Activated CD4-positive, alpha-beta T cell treated with anti-CD3 and anti-CD28 coated beads, Interleukin-2, amount 10 ng/mL, durations not matched to agents 7 days and 5 days (primary cell): ENCODE measurements around the gene ACLY. TPM values are rescaled to one million over a fixed set of nuclear protein-coding genes. Genes with fewer than 3 reads are reported as not detected.
"Not testable (repeated sequence)": the region's sequence is repeated elsewhere in the genome, so short reads cannot be mapped to it uniquely, and the experiment has no call there.

Experiments used
- CTCF ChIA-PET: fragments of 350-600 bp; sonication (Branson Sonifier 250); formaldehyde crosslinking; loops from one replicate; lab custom pipeline; 2021; ENCODE audit warnings: antibody characterized with exemption; lab: Charles Lee
- POLR2A ChIA-PET: fragments of 350-600 bp; sonication (Branson Sonifier 250); formaldehyde crosslinking; loops from one replicate; lab custom pipeline; 2021; ENCODE audit warnings: antibody characterized with exemption; lab: Charles Lee
- DNase-seq: peaks from one replicate; pipeline ENCODE4 v3.0.0-alpha.2; 2020
- H3K27ac Mint-ChIP-seq: one replicate; pipeline ENCODE4 v1.8.0; 2021; ENCODE audit warnings: mild to moderate bottlenecking, moderate library complexity, mixed read lengths
- H3K27me3 Mint-ChIP-seq: one replicate; pipeline ENCODE4 v1.8.0; 2021; ENCODE audit warnings: mixed read lengths
- H3K36me3 Mint-ChIP-seq: one replicate; pipeline ENCODE4 v1.8.0; 2021; ENCODE audit warnings: low read depth, mixed read lengths
- H3K4me1 Mint-ChIP-seq: one replicate; pipeline ENCODE4 v1.8.0; 2021; ENCODE audit warnings: mixed read lengths
- H3K4me3 Mint-ChIP-seq: one replicate; pipeline ENCODE4 v1.8.0; 2021; ENCODE audit warnings: mild to moderate bottlenecking, moderate library complexity, mixed read lengths
- H3K9me3 Mint-ChIP-seq: one replicate; pipeline ENCODE4 v1.8.0; 2021; ENCODE audit warnings: mixed read lengths
- total RNA-seq, 2 experiments: library from RNA; stranded (reverse); gene quantifications; one replicate each; pipeline ENCODE4 v1.2.3, GENCODE V29; 2021

ACLY gene
- total RNA-seq, 2 experiments from 2014 or later: 143 to 150 TPM

DNA sequence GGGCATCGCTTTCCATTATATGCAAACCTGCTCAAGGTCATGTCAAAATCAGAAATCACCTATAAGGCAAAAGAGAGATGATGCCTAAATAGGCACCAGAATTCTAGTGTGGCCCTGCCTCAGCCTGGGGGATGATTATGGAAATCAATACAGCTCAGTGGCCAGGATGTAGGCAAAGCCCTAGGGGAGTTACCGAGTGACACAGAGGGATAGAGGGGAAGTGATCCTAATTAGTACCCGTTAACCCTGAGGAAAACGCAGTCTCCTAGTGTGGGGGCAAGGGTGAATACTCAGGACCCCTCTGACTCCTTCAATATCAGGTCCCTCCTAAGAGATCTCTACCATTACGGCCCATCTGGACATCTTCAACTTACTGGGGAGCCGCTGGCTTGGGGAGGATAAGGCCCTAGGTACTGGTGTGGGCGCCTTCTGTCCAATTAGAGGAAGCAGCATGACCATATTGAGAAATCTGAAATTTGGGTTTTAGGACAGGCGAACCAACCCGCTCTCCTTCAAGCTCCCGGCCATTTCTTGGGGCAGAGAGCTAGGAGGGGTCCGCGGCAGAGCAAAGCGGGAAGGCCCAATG is 83.4 kb downstream of the ACLY start:
- peaks cover 16% of the 10 kb centered on the region for H3K4me1 Mint-ChIP-seq
- H3K27ac Mint-ChIP-seq: peak overlapping the region; percentile 16

DNA sequence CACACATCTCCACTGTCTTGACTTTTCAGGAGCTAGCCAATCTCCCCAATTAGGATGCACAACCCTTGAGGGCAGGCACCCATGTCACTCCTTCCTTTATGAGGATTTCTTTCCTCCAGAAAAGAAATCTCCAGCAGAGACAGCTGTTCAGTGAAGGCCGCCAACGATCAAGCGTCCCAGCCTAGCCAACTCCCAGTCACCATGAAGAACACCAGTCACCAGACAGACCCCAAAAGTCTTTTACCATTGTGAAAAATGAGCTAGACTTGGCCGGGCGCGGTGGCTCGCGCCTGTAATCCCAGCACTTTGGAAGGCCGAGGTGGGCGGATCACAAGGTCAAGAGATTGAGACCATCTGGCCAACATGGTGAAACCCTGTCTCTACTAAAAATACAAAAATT is 88.8 kb downstream of the ACLY start:
- POLR2A ChIA-PET, H3K36me3 Mint-ChIP-seq, H3K27ac Mint-ChIP-seq, H3K4me1 Mint-ChIP-seq, H3K27me3 Mint-ChIP-seq, H3K4me3 Mint-ChIP-seq, H3K9me3 Mint-ChIP-seq, DNase-seq: not testable (repeated sequence)
- CTCF ChIA-PET: interaction anchor here (1.2 kb wide), 1 partner anchor 10 kb away, joined by 3 read pairs; no protein-coding TSS in a partner anchor

More for the DNA sequence above, 83.4 kb downstream of the ACLY start:
- peaks cover 7% of the 10 kb centered on the region for H3K36me3 Mint-ChIP-seq
- H3K4me3 Mint-ChIP-seq: peak overlapping the region; percentile 74
- no peak for DNase-seq
- ChIA-PET CTCF (interaction anchor here (0.6 to 0.7 kb wide), 2 partner anchors 34 to 329 kb away, joined by 3 to 4 read pairs; no protein-coding TSS in a partner anchor), POLR2A (no interaction called here)
- H3K9me3 Mint-ChIP-seq: no peaks in the 10 kb centered on the region
- peaks cover 3% of the 10 kb centered on the region for H3K27me3 Mint-ChIP-seq

DNA sequence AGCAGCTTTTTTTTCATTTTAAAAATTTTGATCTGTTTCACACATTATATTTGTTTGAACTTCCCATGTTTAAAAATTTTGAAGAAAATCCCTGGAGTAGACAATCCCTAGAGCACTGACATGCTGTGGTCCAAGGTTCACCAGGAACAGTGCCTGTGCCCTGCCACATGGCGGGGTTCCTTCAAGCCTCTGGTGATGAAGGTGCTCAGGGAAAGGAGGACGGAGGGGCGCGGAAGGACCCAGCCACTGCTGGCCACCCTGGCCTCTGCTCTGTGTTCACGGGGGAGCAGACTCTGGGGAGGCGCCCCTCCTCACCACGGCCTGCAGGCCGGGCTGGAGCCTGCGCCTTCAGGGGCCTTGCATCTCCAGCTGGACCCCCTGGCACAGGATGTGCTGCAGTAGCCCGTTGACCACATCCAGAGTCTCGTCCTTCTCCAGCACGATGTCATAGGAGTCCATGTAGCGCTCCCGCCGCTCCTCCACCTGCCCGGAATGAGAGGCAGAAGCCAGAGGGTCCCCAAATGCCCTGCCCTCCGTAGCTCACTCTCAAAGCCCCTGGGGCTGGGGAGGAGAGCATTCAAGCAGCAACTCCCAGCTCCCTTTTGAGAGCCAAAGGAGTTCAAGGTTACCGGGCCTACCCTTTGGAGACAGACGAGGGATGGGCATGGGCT is 93.4 kb downstream of the ACLY start:
- CTCF ChIA-PET: interaction anchor here (0.5 to 1.7 kb wide), 2 partner anchors 10 to 46 kb away, joined by 3 to 6 read pairs; no protein-coding TSS in a partner anchor
- H3K4me1 Mint-ChIP-seq: no peaks in the 10 kb centered on the region
- no peaks in the 10 kb centered on the region for H3K9me3 Mint-ChIP-seq
- H3K4me3 Mint-ChIP-seq: no peak overlapping the region
- H3K27me3 Mint-ChIP-seq: no peaks in the 10 kb centered on the region
- DNase-seq: no peak
- POLR2A ChIA-PET: no interaction called here
- H3K36me3 Mint-ChIP-seq: no peaks in the 10 kb centered on the region
- no peak overlapping the region for H3K27ac Mint-ChIP-seq

DNA sequence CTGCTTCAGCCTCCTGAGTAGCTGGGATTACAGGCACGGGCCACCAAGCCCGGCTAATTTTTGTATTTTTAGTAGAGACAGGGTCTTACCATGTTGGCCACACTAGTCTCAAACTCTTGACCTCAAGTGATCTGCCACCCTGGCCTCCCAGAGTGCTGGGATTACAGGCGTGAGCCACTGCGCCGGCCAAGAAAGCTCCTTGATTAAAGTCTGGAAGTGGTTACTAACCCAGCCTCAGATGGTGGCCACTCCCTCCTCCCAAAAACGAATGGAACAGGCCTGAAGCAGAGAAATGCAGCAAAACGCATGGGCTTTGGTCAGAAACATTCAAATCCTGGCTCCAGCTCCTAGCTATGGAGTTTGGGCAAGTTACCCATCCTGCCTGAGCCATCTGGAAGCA is 94.7 kb downstream of the ACLY start:
- H3K36me3 Mint-ChIP-seq: no peaks in the 10 kb centered on the region
- ChIA-PET CTCF (interaction anchor here (2.3 kb wide), 1 partner anchor 13 kb away, joined by 7 read pairs; the partner anchor contains the start of gene P3H4), POLR2A (no interaction called here)
- no peaks in the 10 kb centered on the region for H3K4me1 Mint-ChIP-seq
- H3K27me3 Mint-ChIP-seq: no peaks in the 10 kb centered on the region
- H3K27ac Mint-ChIP-seq: no peak overlapping the region
- H3K4me3 Mint-ChIP-seq: no peak overlapping the region
- no peak for DNase-seq
- no peaks in the 10 kb centered on the region for H3K9me3 Mint-ChIP-seq

DNA sequence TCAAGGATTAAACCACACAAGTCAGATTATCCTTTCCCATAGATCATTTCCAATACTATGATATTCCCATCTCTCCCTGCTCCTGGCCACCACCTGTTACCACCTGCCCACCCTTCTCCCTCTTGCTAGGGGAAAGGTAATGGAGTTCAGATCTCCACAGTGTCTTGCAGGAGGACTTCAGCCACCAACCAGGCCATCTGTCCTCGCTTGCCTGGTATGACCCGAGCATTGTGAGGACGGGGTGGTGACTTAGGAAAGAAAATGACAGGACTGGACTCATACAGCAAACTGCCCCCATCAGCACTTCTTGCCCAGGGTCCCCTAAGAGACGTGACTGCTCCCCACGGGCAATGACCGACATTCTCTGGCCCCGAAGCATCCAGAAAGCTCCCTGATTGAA is 95.2 kb downstream of the ACLY start:
- POLR2A ChIA-PET: no interaction called here

DNA sequence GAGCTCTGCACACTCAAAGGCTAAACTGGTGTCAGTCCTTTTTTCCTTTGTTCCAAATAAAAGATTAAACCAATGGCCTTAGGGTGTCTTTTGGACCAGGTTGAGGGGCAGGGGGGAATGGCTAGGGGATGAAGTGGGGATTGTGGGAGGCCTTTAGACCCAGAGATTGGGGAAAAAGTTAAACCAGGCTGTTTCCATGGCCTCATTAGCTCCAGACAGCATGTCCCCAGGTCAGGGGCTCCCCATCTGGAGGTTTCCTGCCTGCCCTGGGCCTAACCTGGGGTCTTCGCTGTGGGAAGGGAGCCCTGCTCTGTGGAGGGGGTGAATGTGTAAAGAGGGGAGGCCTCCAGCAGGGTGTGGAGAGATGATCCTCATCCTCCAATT is 95.6 kb downstream of the ACLY start:
- DNase-seq: no peak
- POLR2A ChIA-PET: no interaction called here
- Mint-ChIP-seq H3K4me3 (no peak overlapping the region), H3K27me3 (no peaks in the 10 kb centered on the region), H3K36me3 (no peaks in the 10 kb centered on the region), H3K27ac (no peak overlapping the region), H3K9me3 (no peaks in the 10 kb centered on the region), H3K4me1 (no peaks in the 10 kb centered on the region)
- CTCF ChIA-PET: interaction anchor here (0.6 to 2.3 kb wide), 5 partner anchors 12 to 30 kb away, joined by 3 to 7 read pairs (median 3); partner anchors contain the start of gene P3H4

More for the DNA sequence above, 95.2 kb downstream of the ACLY start:
- Mint-ChIP-seq H3K36me3 (no peaks in the 10 kb centered on the region), H3K27me3 (no peaks in the 10 kb centered on the region), H3K27ac (no peak overlapping the region), H3K9me3 (no peaks in the 10 kb centered on the region), H3K4me3 (no peak overlapping the region), H3K4me1 (no peaks in the 10 kb centered on the region)
- CTCF ChIA-PET: interaction anchor here (0.6 to 2.3 kb wide), 2 partner anchors 12 to 21 kb away, joined by 4 to 7 read pairs; partner anchors contain the start of gene P3H4
- DNase-seq: no peak

DNA sequence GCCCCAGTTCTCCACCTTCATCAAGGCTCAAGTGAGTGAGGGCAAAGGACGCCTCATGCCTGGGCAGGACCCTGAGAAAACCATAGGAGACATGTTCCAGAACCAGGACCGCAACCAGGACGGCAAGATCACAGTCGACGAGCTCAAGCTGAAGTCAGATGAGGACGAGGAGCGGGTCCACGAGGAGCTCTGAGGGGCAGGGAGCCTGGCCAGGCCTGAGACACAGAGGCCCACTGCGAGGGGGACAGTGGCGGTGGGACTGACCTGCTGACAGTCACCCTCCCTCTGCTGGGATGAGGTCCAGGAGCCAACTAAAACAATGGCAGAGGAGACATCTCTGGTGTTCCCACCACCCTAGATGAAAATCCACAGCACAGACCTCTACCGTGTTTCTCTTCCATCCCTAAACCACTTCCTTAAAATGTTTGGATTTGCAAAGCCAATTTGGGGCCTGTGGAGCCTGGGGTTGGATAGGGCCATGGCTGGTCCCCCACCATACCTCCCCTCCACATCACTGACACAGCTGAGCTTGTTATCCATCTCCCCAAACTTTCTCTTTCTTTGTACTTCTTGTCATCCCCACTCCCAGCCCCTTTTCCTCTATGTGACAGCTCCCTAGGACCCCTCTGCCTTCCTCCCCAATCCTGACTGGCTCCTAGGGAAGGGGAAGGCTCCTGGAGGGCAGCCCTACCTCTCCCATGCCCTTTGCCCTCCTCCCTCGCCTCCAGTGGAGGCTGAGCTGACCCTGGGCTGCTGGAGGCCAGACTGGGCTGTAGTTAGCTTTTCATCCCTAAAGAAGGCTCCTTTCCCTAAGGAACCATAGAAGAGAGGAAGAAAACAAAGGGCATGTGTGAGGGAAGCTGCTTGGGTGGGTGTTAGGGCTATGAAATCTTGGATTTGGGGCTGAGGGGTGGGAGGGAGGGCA is 96.3 kb downstream of the ACLY start:
- H3K4me3 Mint-ChIP-seq: no peak overlapping the region
- no peak overlapping the region for H3K27ac Mint-ChIP-seq
- POLR2A ChIA-PET: no interaction called here

DNA sequence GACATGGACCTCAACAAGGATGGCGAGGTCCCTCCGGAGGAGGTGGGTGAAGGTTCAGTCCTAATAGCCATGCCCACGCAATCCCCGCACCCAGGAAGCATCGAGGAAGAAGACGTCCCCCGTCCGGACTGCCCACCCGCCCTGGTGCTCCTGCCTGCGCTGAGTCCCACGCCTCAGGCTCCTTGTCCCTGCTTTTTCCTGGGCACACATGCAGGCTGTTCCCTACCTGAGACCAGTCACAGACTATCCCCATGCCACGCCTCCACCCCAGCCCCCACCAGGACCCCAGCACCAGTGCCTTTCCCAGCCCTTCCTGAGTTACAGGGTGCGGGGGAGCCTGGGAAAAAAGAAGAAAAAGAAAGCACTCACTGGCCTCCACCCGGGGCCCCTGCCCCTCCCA is 97.0 kb downstream of the ACLY start:
- POLR2A ChIA-PET: no interaction called here
- CTCF ChIA-PET: interaction anchor here (1.5 to 2.3 kb wide), 2 partner anchors 10 to 32 kb away, joined by 3 to 7 read pairs; partner anchors contain the start of gene P3H4
- H3K27me3 Mint-ChIP-seq: no peaks in the 10 kb centered on the region
- no peaks in the 10 kb centered on the region for H3K9me3 Mint-ChIP-seq
- DNase-seq: no peak
- no peak overlapping the region for H3K4me3 Mint-ChIP-seq
- no peaks in the 10 kb centered on the region for H3K4me1 Mint-ChIP-seq
- no peak overlapping the region for H3K27ac Mint-ChIP-seq
- H3K36me3 Mint-ChIP-seq: no peaks in the 10 kb centered on the region

More for the DNA sequence above, 96.3 kb downstream of the ACLY start:
- CTCF ChIA-PET: interaction anchor here (0.7 to 2.3 kb wide), 4 partner anchors 11 to 31 kb away, joined by 3 to 7 read pairs (median 3); partner anchors contain the start of gene P3H4
- Mint-ChIP-seq H3K27me3 (no peaks in the 10 kb centered on the region), H3K36me3 (no peaks in the 10 kb centered on the region), H3K4me1 (no peaks in the 10 kb centered on the region), H3K9me3 (no peaks in the 10 kb centered on the region)
- no peak for DNase-seq

DNA sequence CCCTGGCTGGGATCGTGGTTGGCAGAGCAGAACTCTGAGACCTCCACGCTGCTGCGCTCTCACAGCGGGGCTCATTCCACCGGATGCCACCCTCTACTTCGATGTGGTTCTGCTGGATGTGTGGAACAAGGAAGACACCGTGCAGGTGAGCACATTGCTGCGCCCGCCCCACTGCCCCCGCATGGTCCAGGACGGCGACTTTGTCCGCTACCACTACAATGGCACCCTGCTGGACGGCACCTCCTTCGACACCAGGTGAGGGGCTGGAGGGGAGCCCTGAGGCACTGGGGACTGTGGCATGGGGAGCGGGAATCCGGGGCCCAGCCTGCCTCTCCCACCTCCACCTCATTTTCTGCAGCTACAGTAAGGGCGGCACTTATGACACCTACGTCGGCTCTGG is 100.7 kb downstream of the ACLY start:
- Mint-ChIP-seq H3K4me1 (peaks cover 2% of the 10 kb centered on the region), H3K36me3 (no peaks in the 10 kb centered on the region)

More for the DNA sequence above, 100.7 kb downstream of the ACLY start:
- no peak for DNase-seq
- Mint-ChIP-seq H3K27me3 (peaks cover 8% of the 10 kb centered on the region), H3K4me3 (no peak overlapping the region), H3K9me3 (no peaks in the 10 kb centered on the region), H3K27ac (no peak overlapping the region)
- CTCF ChIA-PET: interaction anchor here (1.1 kb wide), 1 partner anchor 20 kb away, joined by 3 read pairs; no protein-coding TSS in a partner anchor
- POLR2A ChIA-PET: no interaction called here

Other genes with a start within 250 kb of the ACLY start
- gene EIF1, start 230.1 kb downstream of the ACLY start, total RNA-seq: 100 to 1,000 TPM; 605 to 645 TPM
- not detected for gene GAST, start 206.6 kb downstream of the ACLY start, total RNA-seq
- gene HAP1, start 184.3 kb downstream of the ACLY start, total RNA-seq: under 1 TPM; 0.25 to 0.31 TPM
- gene JUP, start 132.2 kb downstream of the ACLY start, total RNA-seq: under 1 TPM; 0.77 to 0.99 TPM
- gene P3H4, start 107.0 kb downstream of the ACLY start, total RNA-seq: 1 to 10 TPM; 1.2 to 2.4 TPM
- gene FKBP10, start 105.9 kb downstream of the ACLY start, total RNA-seq: under 1 TPM in 1 of 2 experiments, not detected in 1; 0.44 TPM
- gene NT5C3B, start 82.7 kb downstream of the ACLY start, total RNA-seq: 10 to 100 TPM; 13.7 to 17.7 TPM
- not detected for gene KLHL10, start 81.1 kb downstream of the ACLY start, total RNA-seq
- gene KLHL11, start 53.5 kb downstream of the ACLY start, total RNA-seq: 10 to 100 TPM; 13.2 to 13.9 TPM
- under 1 TPM; 0.40 to 0.42 TPM for gene ODAD4, start 11.7 kb upstream of the ACLY start, total RNA-seq
- gene CNP, start 47.8 kb upstream of the ACLY start, total RNA-seq: 10 to 100 TPM; 81.2 to 97.5 TPM
- 10 to 100 TPM; 93.3 to 94.8 TPM for gene DNAJC7, start 98.5 kb upstream of the ACLY start, total RNA-seq
- 10 to 100 TPM; 23.3 to 25.5 TPM for gene NKIRAS2, start 101.1 kb upstream of the ACLY start, total RNA-seq
- under 1 TPM in 1 of 2 experiments, not detected in 1; 0.04 TPM for gene C17orf113, start 131.7 kb upstream of the ACLY start, total RNA-seq
- not detected for gene ZNF385C, start 179.5 kb upstream of the ACLY start, total RNA-seq
- gene DHX58, start 193.8 kb upstream of the ACLY start, total RNA-seq: 10 to 100 TPM; 52.4 to 54.3 TPM
- gene KAT2A, start 202.4 kb upstream of the ACLY start, total RNA-seq: 10 to 100 TPM; 47.9 to 48.3 TPM
- gene HSPB9, start 203.9 kb upstream of the ACLY start, total RNA-seq: not detected
- gene RAB5C, start 236.0 kb upstream of the ACLY start, total RNA-seq: 100 to 1,000 TPM in 1 of 2 experiments, 10 to 100 TPM in 1; 97.1 to 108 TPM